ENCODE data around the gene MAML3. TPM values are rescaled to one million over a fixed set of nuclear protein-coding genes. Genes with fewer than 3 reads are reported as not detected.

MAML3 gene
- total and polyA plus RNA-seq, 2 experiments from 2014 or later: 1.7 to 6.5 TPM

- TF ChIP-seq ETS1 (IDR thresholded peaks at IDR 0.05): no peak
- TF ChIP-seq NANOG (IDR thresholded peaks at IDR 0.05; ENCODE audit: borderline replicate concordance): no peak
- no peak for TF ChIP-seq ZNF331 (CRISPR knock-in tag; IDR thresholded peaks at IDR 0.05; ENCODE audit: low read depth)
- TF ChIP-seq CTCF (conservative IDR thresholded peaks at IDR 0.05; ENCODE audit: low read depth in 2 of 2): no peak
These were observed 386.8 kb downstream of the MAML3 start (continued) for GRCh38 chr4:139767168-139767567.

- peaks cover 23% of the 10 kb centered on the region for H3K4me1 Mint-ChIP-seq
- no peak overlapping the region for H2AFZ ChIP-seq
- H3K27ac Mint-ChIP-seq: no peak overlapping the region
- no peak overlapping the region for H3K4me3 ChIP-seq
- peaks cover 4% of the 10 kb centered on the region for H3K27me3 Mint-ChIP-seq (ENCODE audit: insufficient read depth, low read depth, poor library complexity)
- DNase-seq (ENCODE audit: low spot score) (no peak), ATAC-seq (no peak)
- H3K9me2 ChIP-seq (ENCODE audit: insufficient read depth): no peaks in the 10 kb centered on the region
- H3K27ac ChIP-seq (ENCODE audit: low read depth): no peak overlapping the region
- H3K27me3 ChIP-seq (ENCODE audit: insufficient read depth): no peaks in the 10 kb centered on the region
- no peaks in the 10 kb centered on the region for H4K20me1 ChIP-seq (replicated peaks; ENCODE audit: insufficient read depth)
- no peak overlapping the region for H3K4me3 Mint-ChIP-seq
- H3K79me2 ChIP-seq (replicated peaks; ENCODE audit: insufficient read depth): no peaks in the 10 kb centered on the region
- no peaks in the 10 kb centered on the region for H3K36me3 ChIP-seq (ENCODE audit: insufficient read depth)
- H3K4me1 ChIP-seq (ENCODE audit: insufficient read depth): no peaks in the 10 kb centered on the region; the same call in 1 of the 2 replicates
- H3K4me2 ChIP-seq: no peak overlapping the region
- TF ChIP-seq EZH2 (IDR thresholded peaks at IDR 0.05; ENCODE audit: low read depth, unreplicated experiment): no peak
- no peak for TF ChIP-seq REST (IDR thresholded peaks at IDR 0.05; ENCODE audit: unreplicated experiment)
- no peak for TF ChIP-seq ETS1 (IDR thresholded peaks at IDR 0.05)
- no peak for TF ChIP-seq EZH2phosphoT487 (IDR thresholded peaks at IDR 0.05; ENCODE audit: unreplicated experiment)
- TF ChIP-seq CTCF (conservative IDR thresholded peaks at IDR 0.05; ENCODE audit: low read depth in 2 of 2): no peak
- TF ChIP-seq JUNB (IDR thresholded peaks at IDR 0.05; ENCODE audit: unreplicated experiment): no peak
- TF ChIP-seq STAT1 (IDR thresholded peaks at IDR 0.05; ENCODE audit: unreplicated experiment): no peak
- TF ChIP-seq CREB1 (CRISPR knock-in tag; IDR thresholded peaks at IDR 0.05; ENCODE audit: low read depth): no peak
- no peak for TF ChIP-seq ZNF331 (CRISPR knock-in tag; IDR thresholded peaks at IDR 0.05; ENCODE audit: low read depth)
- no peak for TF ChIP-seq ZNF114 (CRISPR knock-in tag; IDR thresholded peaks at IDR 0.05)
- no peaks in the 10 kb centered on the region for H3K9me3 Mint-ChIP-seq
- H3F3A ChIP-seq (replicated peaks; ENCODE audit: low read depth): no peaks in the 10 kb centered on the region
- H3K36me3 Mint-ChIP-seq (ENCODE audit: low read depth): no peaks in the 10 kb centered on the region
These were observed 389.2 kb downstream of the MAML3 start for GRCh38 chr4:139764686-139765310.
